GM13976 (cell line): ENCODE measurements around the gene NRP2.

ENCODE experiments used
- DNase-seq: peaks from one replicate; pipeline ENCODE4 v3.0.0; 2012; ENCODE audit warnings: low spot score
- CTCF ChIP-seq: IDR thresholded peaks from 2 replicates; pipeline ENCODE4 v1.5.1; 2012; ENCODE audit warnings: borderline replicate concordance, mild to moderate bottlenecking; ENCODE audit not compliant: insufficient read depth; ENCODE audit errors: extremely low read depth, missing control alignments, control extremely low read depth
- in situ Hi-C: fragments of 300-500 bp; cut with MboI; formaldehyde crosslinking; loops from one replicate; pipeline ENCODE4 v1.12.0; 2022; ENCODE audit warnings: low sequenced_read_pairs, mixed read lengths, inconsistent platforms; ENCODE audit not compliant: unreplicated experiment

NRP2 gene

GRCh38 chr2:205741256-205741978, 59.1 kb downstream of the NRP2 start:
- DNase-seq = no peak
- no peak for TF ChIP-seq CTCF
- in situ Hi-C loops = no loop called here

GRCh38 chr2:205743137-205743536, 60.8 kb downstream of the NRP2 start:
- in situ Hi-C loops = no loop called here
- no peak for DNase-seq
- TF ChIP-seq CTCF = no peak

- no peak for TF ChIP-seq CTCF
- DNase-seq = no peak
- in situ Hi-C loops = no loop called here
Observed at GRCh38 chr2:205744074-205744591, 61.8 kb downstream of the NRP2 start.

- no peak for DNase-seq
- in situ Hi-C loops = no loop called here
- no peak for TF ChIP-seq CTCF
Observed at GRCh38 chr2:205745661-205746419, 63.5 kb downstream of the NRP2 start.

- in situ Hi-C loops = no loop called here
- no peak for TF ChIP-seq CTCF
- no peak for DNase-seq
Observed at GRCh38 chr2:205746420-205746785, 64.1 kb downstream of the NRP2 start.

- TF ChIP-seq CTCF = no peak
- no peak for DNase-seq
- in situ Hi-C loops = no loop called here
Observed at GRCh38 chr2:205747829-205748386, 65.6 kb downstream of the NRP2 start.
